ENCODE results near the gene UBE2J2.
A peak's percentile ranks its signal among the peaks of the same experiment; 100 is the strongest.

DNA sequence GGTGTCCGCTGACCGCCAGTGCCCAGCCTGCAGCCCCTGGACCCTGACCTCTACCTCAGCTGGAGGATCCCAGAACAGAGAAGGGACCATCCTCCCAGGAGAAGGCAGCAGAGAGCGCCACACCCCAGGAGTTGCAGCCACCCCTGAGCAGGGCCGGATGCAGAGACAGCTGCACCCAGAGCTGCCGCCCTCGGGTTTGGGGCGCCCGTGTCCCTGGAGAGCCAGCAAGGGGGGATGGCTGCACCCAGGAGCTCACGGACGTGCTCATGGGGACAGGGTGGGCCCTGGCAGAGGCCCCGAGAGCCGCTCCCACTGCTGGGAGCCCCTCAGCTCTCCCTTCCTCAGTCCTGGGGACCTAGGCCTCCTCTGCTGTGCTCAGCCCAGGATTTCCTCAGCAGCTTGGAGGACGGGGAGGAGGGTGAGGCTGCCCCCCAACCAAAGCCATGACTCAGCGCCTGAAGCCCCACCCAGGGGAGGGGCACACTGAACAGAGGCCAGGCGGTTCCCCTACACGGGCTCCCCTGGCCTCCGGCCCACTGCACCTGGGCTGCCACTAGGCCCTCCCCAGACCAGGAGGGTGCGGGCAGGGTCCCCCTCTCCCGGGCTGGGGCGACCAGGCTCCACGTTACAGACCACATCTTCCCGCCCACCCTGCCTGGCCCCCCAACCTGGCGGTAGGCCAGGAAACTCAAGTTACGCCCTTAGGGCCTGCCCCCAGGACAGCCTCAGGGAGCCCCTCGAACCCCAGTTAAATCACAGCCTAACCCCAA lies 31.8 kb upstream of the UBE2J2 start:
- TF ChIP-seq, protein P1, sequence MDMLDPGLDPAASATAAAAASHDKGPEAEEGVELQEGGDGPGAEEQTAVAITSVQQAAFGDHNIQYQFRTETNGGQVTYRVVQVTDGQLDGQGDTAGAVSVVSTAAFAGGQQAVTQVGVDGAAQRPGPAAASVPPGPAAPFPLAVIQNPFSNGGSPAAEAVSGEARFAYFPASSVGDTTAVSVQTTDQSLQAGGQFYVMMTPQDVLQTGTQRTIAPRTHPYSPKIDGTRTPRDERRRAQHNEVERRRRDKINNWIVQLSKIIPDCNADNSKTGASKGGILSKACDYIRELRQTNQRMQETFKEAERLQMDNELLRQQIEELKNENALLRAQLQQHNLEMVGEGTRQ (IDR thresholded peaks at IDR 0.05), result no peak
- TF ChIP-seq CTCF (IDR thresholded peaks at IDR 0.05) (no peak), CBX2 (IDR thresholded peaks at IDR 0.05; ENCODE audit: borderline replicate concordance, low read depth) (no peak), EP300 (IDR thresholded peaks at IDR 0.05) (no peak), MAFK (IDR thresholded peaks at IDR 0.05; ENCODE audit: partially characterized antibody) (peak; percentile 24), RCOR1 (IDR thresholded peaks at IDR 0.05; ENCODE audit: low read depth, low read length) (no peak), MYC (IDR thresholded peaks at IDR 0.05; ENCODE audit: borderline replicate concordance, low read length) (no peak)
- TF ChIP-seq, protein P2, sequence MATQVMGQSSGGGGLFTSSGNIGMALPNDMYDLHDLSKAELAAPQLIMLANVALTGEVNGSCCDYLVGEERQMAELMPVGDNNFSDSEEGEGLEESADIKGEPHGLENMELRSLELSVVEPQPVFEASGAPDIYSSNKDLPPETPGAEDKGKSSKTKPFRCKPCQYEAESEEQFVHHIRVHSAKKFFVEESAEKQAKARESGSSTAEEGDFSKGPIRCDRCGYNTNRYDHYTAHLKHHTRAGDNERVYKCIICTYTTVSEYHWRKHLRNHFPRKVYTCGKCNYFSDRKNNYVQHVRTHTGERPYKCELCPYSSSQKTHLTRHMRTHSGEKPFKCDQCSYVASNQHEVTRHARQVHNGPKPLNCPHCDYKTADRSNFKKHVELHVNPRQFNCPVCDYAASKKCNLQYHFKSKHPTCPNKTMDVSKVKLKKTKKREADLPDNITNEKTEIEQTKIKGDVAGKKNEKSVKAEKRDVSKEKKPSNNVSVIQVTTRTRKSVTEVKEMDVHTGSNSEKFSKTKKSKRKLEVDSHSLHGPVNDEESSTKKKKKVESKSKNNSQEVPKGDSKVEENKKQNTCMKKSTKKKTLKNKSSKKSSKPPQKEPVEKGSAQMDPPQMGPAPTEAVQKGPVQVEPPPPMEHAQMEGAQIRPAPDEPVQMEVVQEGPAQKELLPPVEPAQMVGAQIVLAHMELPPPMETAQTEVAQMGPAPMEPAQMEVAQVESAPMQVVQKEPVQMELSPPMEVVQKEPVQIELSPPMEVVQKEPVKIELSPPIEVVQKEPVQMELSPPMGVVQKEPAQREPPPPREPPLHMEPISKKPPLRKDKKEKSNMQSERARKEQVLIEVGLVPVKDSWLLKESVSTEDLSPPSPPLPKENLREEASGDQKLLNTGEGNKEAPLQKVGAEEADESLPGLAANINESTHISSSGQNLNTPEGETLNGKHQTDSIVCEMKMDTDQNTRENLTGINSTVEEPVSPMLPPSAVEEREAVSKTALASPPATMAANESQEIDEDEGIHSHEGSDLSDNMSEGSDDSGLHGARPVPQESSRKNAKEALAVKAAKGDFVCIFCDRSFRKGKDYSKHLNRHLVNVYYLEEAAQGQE (IDR thresholded peaks at IDR 0.05), result no peak
- TF ChIP-seq, protein P3, sequence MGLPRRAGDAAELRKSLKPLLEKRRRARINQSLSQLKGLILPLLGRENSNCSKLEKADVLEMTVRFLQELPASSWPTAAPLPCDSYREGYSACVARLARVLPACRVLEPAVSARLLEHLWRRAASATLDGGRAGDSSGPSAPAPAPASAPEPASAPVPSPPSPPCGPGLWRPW (IDR thresholded peaks at IDR 0.05), result no peak
